Cardiac muscle cell (in vitro differentiated cells and primary cell): ENCODE data around the gene RIPK4. TPM values are rescaled to one million over a fixed set of nuclear protein-coding genes. Genes with fewer than 3 reads are reported as not detected.

Source experiments
- DNase-seq, 2 donors: peaks; one replicate each; pipeline versions ENCODE4 v3.0.0 to v3.0.0-alpha.2; 2010 to 2017; ENCODE audit warnings: low read depth in 1 of 2, low spot score in 1 of 2
- H3K27ac ChIP-seq: fragments of 200-600 bp; sonication (generic); 2 replicates; pipeline ENCODE4 v1.5.1; 2016
- H3K27me3 ChIP-seq: fragments of 200-600 bp; sonication (generic); 2 replicates; pipeline ENCODE4 v1.6.0; 2016; ENCODE audit warnings: control low read depth
- H3K36me3 ChIP-seq: fragments of 200-600 bp; sonication (generic); 2 replicates; pipeline ENCODE4 v1.5.1; 2016; ENCODE audit warnings: control low read depth
- H3K4me1 ChIP-seq: fragments of 200-600 bp; sonication (generic); 2 replicates; pipeline ENCODE4 v1.8.1; 2017; ENCODE audit warnings: low read depth, mild to moderate bottlenecking, mixed run types
- H3K4me3 ChIP-seq: fragments of 200-600 bp; sonication (generic); 2 replicates; pipeline ENCODE4 v1.5.1; 2016; ENCODE audit warnings: mild to moderate bottlenecking
- H3K9me3 ChIP-seq: fragments of 200-600 bp; sonication (generic); 2 replicates; pipeline ENCODE4 v1.5.1; 2017; ENCODE audit warnings: low read depth, mild to moderate bottlenecking, control low read depth
- CTCF ChIP-seq: IDR thresholded peaks from 2 replicates; pipeline ENCODE4 v1.5.1; 2012; ENCODE audit warnings: low read depth, mild to moderate bottlenecking, low read length
- polyA plus RNA-seq: library from polyadenylated mRNA; unstranded; fragments of >200 nt; fragmentation: Nextera tagmentation; extraction: Ambion mirVana; gene quantifications from 2 replicates; pipeline ENCODE4 v1.2.1, GENCODE V29; 2016
- total RNA-seq: library from RNA; depleted of rRNA; stranded (reverse); fragments of >200 nt; gene quantifications from 2 replicates; pipeline ENCODE4 v1.2.3, GENCODE V29; 2016

RIPK4 gene
- total and polyA plus RNA-seq, 2 experiments from 2014 or later = 0.71 to 2.7 TPM

GRCh38 chr21:41768437-41769042 is 1.7 kb upstream of the RIPK4 start:
- no peaks in the 10 kb centered on the region for H3K36me3 ChIP-seq
- H3K4me1 ChIP-seq = peaks cover 13% of the 10 kb centered on the region
- no peaks in the 10 kb centered on the region for H3K9me3 ChIP-seq
- peaks cover 79% of the 10 kb centered on the region for H3K27me3 ChIP-seq
- no peak overlapping the region for H3K27ac ChIP-seq
- DNase-seq = peak; percentile 51 to 66
- H3K4me3 ChIP-seq = peak overlapping the region; percentile 8
- TF ChIP-seq CTCF = peak; percentile 50

GRCh38 chr21:41767606-41768436 is 969 bp upstream of the RIPK4 start:
- Histone ChIP-seq H3K9me3 (no peaks in the 10 kb centered on the region), H3K4me3 (peak overlapping the region; percentile 46), H3K4me1 (peaks cover 19% of the 10 kb centered on the region), H3K27ac (no peak overlapping the region), H3K36me3 (no peaks in the 10 kb centered on the region), H3K27me3 (peaks cover 86% of the 10 kb centered on the region)
- DNase-seq = no peak
- no peak for TF ChIP-seq CTCF

GRCh38 chr21:41765973-41766882 is 624 bp downstream of the RIPK4 start:
- no peak overlapping the region for H3K27ac ChIP-seq

GRCh38 chr21:41765420-41765821 is 1.4 kb downstream of the RIPK4 start:
- H3K27me3 ChIP-seq = peaks cover 98% of the 10 kb centered on the region
- H3K27ac ChIP-seq = no peak overlapping the region
- TF ChIP-seq CTCF = no peak
- no peaks in the 10 kb centered on the region for H3K9me3 ChIP-seq
- no peak for DNase-seq
- H3K4me3 ChIP-seq = no peak overlapping the region
- no peaks in the 10 kb centered on the region for H3K36me3 ChIP-seq
- peaks cover 24% of the 10 kb centered on the region for H3K4me1 ChIP-seq

More at GRCh38 chr21:41765973-41766882, 624 bp downstream of the RIPK4 start:
- no peak for TF ChIP-seq CTCF
- Histone ChIP-seq H3K36me3 (no peaks in the 10 kb centered on the region), H3K4me3 (peak overlapping the region; percentile 46), H3K4me1 (peaks cover 24% of the 10 kb centered on the region), H3K9me3 (no peaks in the 10 kb centered on the region), H3K27me3 (peaks cover 100% of the 10 kb centered on the region)
- peak in 1 of 2 donors; percentile 30 for DNase-seq

GRCh38 chr21:41764558-41765419 is 2.1 kb downstream of the RIPK4 start:
- Histone ChIP-seq H3K4me3 (no peak overlapping the region), H3K36me3 (no peaks in the 10 kb centered on the region), H3K27me3 (peaks cover 98% of the 10 kb centered on the region), H3K9me3 (no peaks in the 10 kb centered on the region), H3K27ac (no peak overlapping the region), H3K4me1 (peaks cover 24% of the 10 kb centered on the region)
- DNase-seq = no peak
- no peak for TF ChIP-seq CTCF
